ENCODE data around the gene CHKA. TPM values are rescaled to one million over a fixed set of nuclear protein-coding genes. Genes with fewer than 3 reads are reported as not detected.

Gene CHKA
- total RNA-seq, 1 experiment from 2014 or later, result 35.8 TPM

- no peaks in the 10 kb centered on the region for H3K27me3 ChIP-seq (ENCODE audit: low read length)
- no peak overlapping the region for H3K4me2 ChIP-seq (ENCODE audit: low read depth, low read length, poor library complexity, severe bottlenecking)
- H3K36me3 ChIP-seq (ENCODE audit: insufficient read depth, low read length), result no peaks in the 10 kb centered on the region
- H2AFZ ChIP-seq (ENCODE audit: low read length), result no peak overlapping the region
- no peaks in the 10 kb centered on the region for H3K79me2 ChIP-seq (ENCODE audit: low read length)
- no peak overlapping the region for H3K4me3 ChIP-seq (ENCODE audit: low read length)
- H3K9me2 ChIP-seq (replicated peaks; ENCODE audit: insufficient read depth, low read length), result no peaks in the 10 kb centered on the region
- H3K9me3 ChIP-seq (ENCODE audit: low read length), result no peaks in the 10 kb centered on the region
- H3K9ac ChIP-seq (ENCODE audit: low read length), result no peak overlapping the region
- no peak for DNase-seq
- H3K27ac ChIP-seq (ENCODE audit: low read length), result no peak overlapping the region
- no peaks in the 10 kb centered on the region for H4K20me1 ChIP-seq (ENCODE audit: insufficient read depth, low read depth, low read length)
- peaks cover 3% of the 10 kb centered on the region for H3K4me1 ChIP-seq (ENCODE audit: low read length)
Measured at GRCh38 chr11:68019486-68019885, 101.7 kb downstream of the CHKA start.

GRCh38 chr11:68018730-68019190, 102.4 kb downstream of the CHKA start:
- no peaks in the 10 kb centered on the region for H3K79me2 ChIP-seq (ENCODE audit: low read length)
- H3K9ac ChIP-seq (ENCODE audit: low read length), result no peak overlapping the region
- no peaks in the 10 kb centered on the region for H3K36me3 ChIP-seq (ENCODE audit: insufficient read depth, low read length)
- no peak overlapping the region for H3K4me3 ChIP-seq (ENCODE audit: low read length)
- no peaks in the 10 kb centered on the region for H3K9me3 ChIP-seq (ENCODE audit: low read length)
- H4K20me1 ChIP-seq (ENCODE audit: insufficient read depth, low read depth, low read length), result no peaks in the 10 kb centered on the region
- no peak overlapping the region for H3K4me2 ChIP-seq (ENCODE audit: low read depth, low read length, poor library complexity, severe bottlenecking)
- H3K9me2 ChIP-seq (replicated peaks; ENCODE audit: insufficient read depth, low read length), result no peaks in the 10 kb centered on the region
- H3K27me3 ChIP-seq (ENCODE audit: low read length), result no peaks in the 10 kb centered on the region
- H2AFZ ChIP-seq (ENCODE audit: low read length), result no peak overlapping the region
- peaks cover 3% of the 10 kb centered on the region for H3K4me1 ChIP-seq (ENCODE audit: low read length)
- no peak overlapping the region for H3K27ac ChIP-seq (ENCODE audit: low read length)
- DNase-seq, result peak; percentile 39

- H3K27me3 ChIP-seq (ENCODE audit: low read length), result no peaks in the 10 kb centered on the region
- no peaks in the 10 kb centered on the region for H3K79me2 ChIP-seq (ENCODE audit: low read length)
- H2AFZ ChIP-seq (ENCODE audit: low read length), result no peak overlapping the region
- peaks cover 3% of the 10 kb centered on the region for H3K4me1 ChIP-seq (ENCODE audit: low read length)
- no peak overlapping the region for H3K4me3 ChIP-seq (ENCODE audit: low read length)
- H3K9ac ChIP-seq (ENCODE audit: low read length), result no peak overlapping the region
- H3K9me2 ChIP-seq (replicated peaks; ENCODE audit: insufficient read depth, low read length), result no peaks in the 10 kb centered on the region
- H4K20me1 ChIP-seq (ENCODE audit: insufficient read depth, low read depth, low read length), result no peaks in the 10 kb centered on the region
- no peak overlapping the region for H3K27ac ChIP-seq (ENCODE audit: low read length)
- no peaks in the 10 kb centered on the region for H3K9me3 ChIP-seq (ENCODE audit: low read length)
- no peaks in the 10 kb centered on the region for H3K36me3 ChIP-seq (ENCODE audit: insufficient read depth, low read length)
- DNase-seq, result no peak
- no peak overlapping the region for H3K4me2 ChIP-seq (ENCODE audit: low read depth, low read length, poor library complexity, severe bottlenecking)
Measured at GRCh38 chr11:68017980-68018729, 103.0 kb downstream of the CHKA start.

GRCh38 chr11:68016904-68017817, 104.0 kb downstream of the CHKA start:
- Histone ChIP-seq H3K27me3 (ENCODE audit: low read length) (no peaks in the 10 kb centered on the region), H2AFZ (ENCODE audit: low read length) (no peak overlapping the region)

GRCh38 chr11:68016161-68016903, 104.9 kb downstream of the CHKA start:
- H2AFZ ChIP-seq (ENCODE audit: low read length), result no peak overlapping the region
- H3K79me2 ChIP-seq (ENCODE audit: low read length), result no peaks in the 10 kb centered on the region
- H3K9me2 ChIP-seq (replicated peaks; ENCODE audit: insufficient read depth, low read length), result no peaks in the 10 kb centered on the region
- no peak overlapping the region for H3K9ac ChIP-seq (ENCODE audit: low read length)
- no peaks in the 10 kb centered on the region for H4K20me1 ChIP-seq (ENCODE audit: insufficient read depth, low read depth, low read length)
- no peaks in the 10 kb centered on the region for H3K9me3 ChIP-seq (ENCODE audit: low read length)
- H3K4me3 ChIP-seq (ENCODE audit: low read length), result no peak overlapping the region
- H3K27me3 ChIP-seq (ENCODE audit: low read length), result no peaks in the 10 kb centered on the region
- peaks cover 3% of the 10 kb centered on the region for H3K4me1 ChIP-seq (ENCODE audit: low read length)
- no peaks in the 10 kb centered on the region for H3K36me3 ChIP-seq (ENCODE audit: insufficient read depth, low read length)
- no peak overlapping the region for H3K4me2 ChIP-seq (ENCODE audit: low read depth, low read length, poor library complexity, severe bottlenecking)
- no peak overlapping the region for H3K27ac ChIP-seq (ENCODE audit: low read length)
- no peak for DNase-seq

More at GRCh38 chr11:68016904-68017817, 104.0 kb downstream of the CHKA start:
- Histone ChIP-seq H3K4me2 (ENCODE audit: low read depth, low read length, poor library complexity, severe bottlenecking) (no peak overlapping the region), H3K9me2 (replicated peaks; ENCODE audit: insufficient read depth, low read length) (no peaks in the 10 kb centered on the region), H3K4me1 (ENCODE audit: low read length) (peaks cover 3% of the 10 kb centered on the region), H3K9ac (ENCODE audit: low read length) (no peak overlapping the region), H3K27ac (ENCODE audit: low read length) (no peak overlapping the region), H3K79me2 (ENCODE audit: low read length) (no peaks in the 10 kb centered on the region), H4K20me1 (ENCODE audit: insufficient read depth, low read depth, low read length) (no peaks in the 10 kb centered on the region), H3K9me3 (ENCODE audit: low read length) (no peaks in the 10 kb centered on the region), H3K36me3 (ENCODE audit: insufficient read depth, low read length) (no peaks in the 10 kb centered on the region), H3K4me3 (ENCODE audit: low read length) (no peak overlapping the region)
- DNase-seq, result no peak

GRCh38 chr11:68015467-68015866, 105.7 kb downstream of the CHKA start:
- no peaks in the 10 kb centered on the region for H3K9me2 ChIP-seq (replicated peaks; ENCODE audit: insufficient read depth, low read length)
- no peak overlapping the region for H3K9ac ChIP-seq (ENCODE audit: low read length)
- no peak overlapping the region for H3K4me2 ChIP-seq (ENCODE audit: low read depth, low read length, poor library complexity, severe bottlenecking)
- no peaks in the 10 kb centered on the region for H3K9me3 ChIP-seq (ENCODE audit: low read length)
- H3K27me3 ChIP-seq (ENCODE audit: low read length), result no peaks in the 10 kb centered on the region
- H4K20me1 ChIP-seq (ENCODE audit: insufficient read depth, low read depth, low read length), result no peaks in the 10 kb centered on the region
- no peaks in the 10 kb centered on the region for H3K79me2 ChIP-seq (ENCODE audit: low read length)
- no peak for DNase-seq
- H3K27ac ChIP-seq (ENCODE audit: low read length), result no peak overlapping the region
- H3K36me3 ChIP-seq (ENCODE audit: insufficient read depth, low read length), result no peaks in the 10 kb centered on the region
- no peak overlapping the region for H2AFZ ChIP-seq (ENCODE audit: low read length)
- H3K4me1 ChIP-seq (ENCODE audit: low read length), result peaks cover under 1% of the 10 kb centered on the region
- H3K4me3 ChIP-seq (ENCODE audit: low read length), result no peak overlapping the region

GRCh38 chr11:68014947-68015447, 106.2 kb downstream of the CHKA start:
- DNase-seq, result no peak
- Histone ChIP-seq H3K9me3 (ENCODE audit: low read length) (no peaks in the 10 kb centered on the region), H3K4me2 (ENCODE audit: low read depth, low read length, poor library complexity, severe bottlenecking) (no peak overlapping the region), H3K4me3 (ENCODE audit: low read length) (no peak overlapping the region), H3K27me3 (ENCODE audit: low read length) (no peaks in the 10 kb centered on the region), H3K9ac (ENCODE audit: low read length) (no peak overlapping the region), H3K9me2 (replicated peaks; ENCODE audit: insufficient read depth, low read length) (no peaks in the 10 kb centered on the region), H4K20me1 (ENCODE audit: insufficient read depth, low read depth, low read length) (no peaks in the 10 kb centered on the region), H3K27ac (ENCODE audit: low read length) (no peak overlapping the region), H2AFZ (ENCODE audit: low read length) (no peak overlapping the region), H3K36me3 (ENCODE audit: insufficient read depth, low read length) (no peaks in the 10 kb centered on the region), H3K79me2 (ENCODE audit: low read length) (no peaks in the 10 kb centered on the region), H3K4me1 (ENCODE audit: low read length) (peaks cover 6% of the 10 kb centered on the region)

Measured in Karpas-422 (cell line).